K562 (cell line): Measurements from ENCODE around the gene RNH1. TPM values are rescaled to one million over a fixed set of nuclear protein-coding genes. Genes with fewer than 3 reads are reported as not detected.

ENCODE experiments used
- ATF1 ChIP-seq, 2 experiments: fragments of 450-650 bp in 1 of 2; IDR thresholded peaks; 2 replicates each; pipeline ENCODE4 v1.6.1; 2016; ENCODE audit warnings: missing compliant biosample characterization in 1 of 2, missing genetic modification characterization in 1 of 2
- COPS2 ChIP-seq: fragments of 450-650 bp; conservative IDR thresholded peaks from 2 replicates; pipeline ENCODE4 v1.6.1; 2016; ENCODE audit warnings: mild to moderate bottlenecking, moderate library complexity
- CSDE1 ChIP-seq, 2 experiments: fragments of 450-650 bp; IDR thresholded peaks; 2 replicates each; pipeline ENCODE4 v1.6.1; 2016; ENCODE audit warnings: mild to moderate bottlenecking in 1 of 2
- DNMT1 ChIP-seq: fragments of 450-650 bp; IDR thresholded peaks from 2 replicates; pipeline ENCODE4 v1.6.1; 2016; ENCODE audit warnings: antibody characterized with exemption, mild to moderate bottlenecking
- FOXM1 ChIP-seq, 2 experiments: fragments of 450-650 bp in 1 of 2; sonication (generic) in 1 of 2; formaldehyde crosslinking in 1 of 2; IDR thresholded peaks; 2 replicates each; pipeline versions ENCODE4 v1.6.1 to v1.9.0; 2017 to 2022; ENCODE audit warnings: low read depth in 2 of 2, mild to moderate bottlenecking in 2 of 2, missing genetic modification reagents in 1 of 2, moderate library complexity in 1 of 2
- GATA2 ChIP-seq: sonication (generic); formaldehyde crosslinking; IDR thresholded peaks from 2 replicates; pipeline ENCODE4 v1.4.0; 2020; ENCODE audit warnings: mild to moderate bottlenecking, missing genetic modification reagents
- HOXB6 ChIP-seq: fragments of 250-450 bp; sonication (Bioruptor Pico); IDR thresholded peaks from 2 replicates; pipeline ENCODE4 v1.5.1; 2022; ENCODE audit warnings: mild to moderate bottlenecking, borderline replicate concordance
- KAT2B ChIP-seq: IDR thresholded peaks from one replicate; pipeline ENCODE4 v1.6.1; 2012; ENCODE audit warnings: low read depth, mild to moderate bottlenecking, control low read depth, inconsistent platforms, low read length, moderate library complexity
- NFE2 ChIP-seq: IDR thresholded peaks from 2 replicates; pipeline ENCODE4 v1.6.1; 2014; ENCODE audit warnings: antibody characterized with exemption, low read depth
- POLR2AphosphoS2 ChIP-seq: IDR thresholded peaks from 2 replicates; pipeline ENCODE4 v1.6.1; 2012; ENCODE audit warnings: low read length, improper control_type of control experiment
- SAFB2 ChIP-seq: fragments of 200-400 bp; formaldehyde crosslinking; IDR thresholded peaks from 2 replicates; pipeline ENCODE4 v1.6.1; 2018; ENCODE audit warnings: borderline replicate concordance, low read length, low read depth, moderate library complexity; ENCODE audit not compliant: severe bottlenecking
- SIN3A ChIP-seq, 2 experiments: fragments of 150-350 bp in 1 of 2; IDR thresholded peaks; 2 replicates each; pipeline ENCODE4 v1.6.1; 2011 to 2016; ENCODE audit warnings: borderline replicate concordance in 2 of 2, low read depth in 2 of 2, low read length in 2 of 2, mild to moderate bottlenecking in 2 of 2, moderate library complexity in 2 of 2; ENCODE audit not compliant: control insufficient read depth in 1 of 2
- SMARCE1 ChIP-seq: fragments of 450-650 bp; IDR thresholded peaks from 2 replicates; pipeline ENCODE4 v1.7.1; 2016; ENCODE audit warnings: mild to moderate bottlenecking
- SPI1 ChIP-seq: IDR thresholded peaks from 2 replicates; pipeline ENCODE4 v1.6.1; 2011; ENCODE audit warnings: low read depth, low read length, control low read depth, borderline replicate concordance
- ZNF311 ChIP-seq: fragments of 250-450 bp; sonication (Bioruptor Pico); IDR thresholded peaks from 2 replicates; pipeline ENCODE4 v1.4.0; 2020; ENCODE audit warnings: mild to moderate bottlenecking, moderate library complexity
- ZNF57 ChIP-seq: fragments of 450-650 bp; formaldehyde crosslinking; IDR thresholded peaks from 2 replicates; pipeline ENCODE4 v1.4.0; 2020; ENCODE audit warnings: mild to moderate bottlenecking, moderate library complexity
- ZNF695 ChIP-seq: fragments of 450-650 bp; formaldehyde crosslinking; IDR thresholded peaks from 2 replicates; pipeline ENCODE4 v1.4.0; 2020; ENCODE audit warnings: mild to moderate bottlenecking, moderate library complexity
- polyA plus RNA-seq, 8 experiments: library from polyadenylated mRNA; depleted of rRNA in 4 of 8; stranded (reverse) in 5 of 8; unstranded in 3 of 8; fragments of >200 nt; fragmentation: Nextera tagmentation in 2 of 8; fragmentation: Illumina TruSeq in 1 of 8; extraction: Ambion mirVana in 2 of 8; extraction: Trizol in 1 of 8; gene quantifications; 2 replicates each; pipeline versions ENCODE4 v1.2.1 to v1.2.3, GENCODE V29; 2011 to 2014; ENCODE audit warnings: inconsistent platforms in 1 of 8, missing spikeins in 1 of 8
- total RNA-seq, 7 experiments: library from RNA; depleted of rRNA in 6 of 7; stranded (reverse); fragments of >200 nt in 6 of 7; fragmentation: Illumina TruSeq in 2 of 7; extraction: Trizol in 2 of 7; gene quantifications; 2 replicates each; pipeline versions ENCODE4 v1.2.1 to v1.2.3, GENCODE V29; 2011 to 2021; ENCODE audit warnings: low replicate concordance in 1 of 7
- TF ChIP-seq, protein P1 (sequence below): IDR thresholded peaks from 2 replicates; pipeline ENCODE4 v1.6.1; 2011; ENCODE audit warnings: borderline replicate concordance, low read depth, mild to moderate bottlenecking, moderate library complexity, low read length; ENCODE audit not compliant: insufficient read depth, poor library complexity, severe bottlenecking
- TF ChIP-seq, protein P2 (sequence below), 3 experiments: fragments of 200-800 bp in 1 of 3; sonication (Bioruptor generic) in 1 of 3; sonication (generic) in 1 of 3; formaldehyde crosslinking in 1 of 3; IDR thresholded peaks; 2 replicates each; pipeline versions ENCODE4 v1.6.1 to v1.8.0; 2016 to 2022; ENCODE audit warnings: mild to moderate bottlenecking in 2 of 3, missing compliant biosample characterization in 2 of 3, missing genetic modification characterization in 2 of 3, missing genetic modification reagents in 1 of 3
- TF ChIP-seq, protein P3 (sequence below), 2 experiments: fragments of 450-650 bp; IDR thresholded peaks; 2 replicates each; pipeline ENCODE4 v1.6.1; 2018; ENCODE audit warnings: mild to moderate bottlenecking in 2 of 2, low read depth in 1 of 2; ENCODE audit not compliant: partially characterized antibody in 2 of 2

RNH1 gene
- total and polyA plus RNA-seq, 9 of the 15 experiments (the other 6 are each of a cell fraction or from before 2014, with no cell fraction given): 2.5 to 160 (median 44.3) TPM

DNA sequence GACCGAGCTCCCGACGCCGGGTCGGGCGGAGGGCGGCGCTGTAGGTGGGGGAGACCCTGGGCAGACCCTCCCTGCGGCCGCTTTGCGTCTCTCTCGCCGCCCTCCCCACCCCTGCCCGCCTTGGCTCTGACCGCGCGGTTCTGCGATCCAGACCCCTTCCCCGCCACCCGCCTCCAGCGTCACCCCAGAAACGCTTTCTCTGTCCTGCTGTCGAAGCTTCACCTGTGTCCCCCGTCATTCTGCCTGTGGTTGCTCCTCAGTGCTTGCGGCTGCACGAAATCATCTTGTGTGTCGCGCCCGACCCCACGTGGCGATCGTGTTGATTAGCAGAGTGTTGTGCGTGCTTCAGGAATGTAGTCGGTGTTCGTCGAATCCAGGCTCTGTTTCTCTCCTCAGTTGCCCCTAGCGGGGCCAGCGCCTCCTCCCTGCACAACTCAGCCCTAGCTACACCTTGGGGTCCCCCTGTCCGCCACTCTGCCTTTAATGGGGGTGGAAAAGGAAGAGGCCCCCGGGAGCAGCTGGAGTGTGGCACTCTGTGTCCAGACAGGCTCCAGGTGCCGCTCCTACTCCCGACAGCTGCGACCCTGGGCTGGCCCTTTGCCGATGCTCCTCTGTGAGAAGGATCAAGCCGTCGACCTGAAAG lies 56.1 kb downstream of the RNH1 start (continued):
- no peak for TF ChIP-seq KAT2B
- TF ChIP-seq, protein P1, sequence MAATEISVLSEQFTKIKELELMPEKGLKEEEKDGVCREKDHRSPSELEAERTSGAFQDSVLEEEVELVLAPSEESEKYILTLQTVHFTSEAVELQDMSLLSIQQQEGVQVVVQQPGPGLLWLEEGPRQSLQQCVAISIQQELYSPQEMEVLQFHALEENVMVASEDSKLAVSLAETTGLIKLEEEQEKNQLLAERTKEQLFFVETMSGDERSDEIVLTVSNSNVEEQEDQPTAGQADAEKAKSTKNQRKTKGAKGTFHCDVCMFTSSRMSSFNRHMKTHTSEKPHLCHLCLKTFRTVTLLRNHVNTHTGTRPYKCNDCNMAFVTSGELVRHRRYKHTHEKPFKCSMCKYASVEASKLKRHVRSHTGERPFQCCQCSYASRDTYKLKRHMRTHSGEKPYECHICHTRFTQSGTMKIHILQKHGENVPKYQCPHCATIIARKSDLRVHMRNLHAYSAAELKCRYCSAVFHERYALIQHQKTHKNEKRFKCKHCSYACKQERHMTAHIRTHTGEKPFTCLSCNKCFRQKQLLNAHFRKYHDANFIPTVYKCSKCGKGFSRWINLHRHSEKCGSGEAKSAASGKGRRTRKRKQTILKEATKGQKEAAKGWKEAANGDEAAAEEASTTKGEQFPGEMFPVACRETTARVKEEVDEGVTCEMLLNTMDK: peak; percentile 2
- no peak for TF ChIP-seq ZNF695
- peak; percentile 82 for TF ChIP-seq GATA2
- TF ChIP-seq CSDE1 (IDR thresholded peaks at IDR 0.05): no peak
- TF ChIP-seq NFE2: no peak
- no peak for TF ChIP-seq SPI1
- TF ChIP-seq SAFB2: no peak
- TF ChIP-seq DNMT1: no peak
- TF ChIP-seq SMARCE1: no peak
- TF ChIP-seq ZNF311: no peak
- no peak for TF ChIP-seq ZNF57 (CRISPR knock-in tag)
- no peak for TF ChIP-seq ATF1 (CRISPR knock-in tag; IDR thresholded peaks at IDR 0.05)
- TF ChIP-seq ATF1 (tag; IDR thresholded peaks at IDR 0.05): no peak; the same call in 1 of the 2 replicates
- TF ChIP-seq POLR2AphosphoS2: no peak
- TF ChIP-seq COPS2: no peak
- no peak for TF ChIP-seq FOXM1 (IDR thresholded peaks at IDR 0.05; ENCODE audit: low read depth)
- TF ChIP-seq FOXM1 (CRISPR knock-in tag; IDR thresholded peaks at IDR 0.05; ENCODE audit: low read depth): no peak; the same call in 1 of the 2 replicates
- TF ChIP-seq, protein P2, sequence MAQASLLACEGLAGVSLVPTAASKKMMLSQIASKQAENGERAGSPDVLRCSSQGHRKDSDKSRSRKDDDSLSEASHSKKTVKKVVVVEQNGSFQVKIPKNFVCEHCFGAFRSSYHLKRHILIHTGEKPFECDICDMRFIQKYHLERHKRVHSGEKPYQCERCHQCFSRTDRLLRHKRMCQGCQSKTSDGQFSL (CRISPR knock-in tag; IDR thresholded peaks at IDR 0.05): peak; percentile 30; the same call in 1 of the 2 replicates
- TF ChIP-seq, protein P2 (tag; IDR thresholded peaks at IDR 0.05): no peak
- TF ChIP-seq, protein P3, sequence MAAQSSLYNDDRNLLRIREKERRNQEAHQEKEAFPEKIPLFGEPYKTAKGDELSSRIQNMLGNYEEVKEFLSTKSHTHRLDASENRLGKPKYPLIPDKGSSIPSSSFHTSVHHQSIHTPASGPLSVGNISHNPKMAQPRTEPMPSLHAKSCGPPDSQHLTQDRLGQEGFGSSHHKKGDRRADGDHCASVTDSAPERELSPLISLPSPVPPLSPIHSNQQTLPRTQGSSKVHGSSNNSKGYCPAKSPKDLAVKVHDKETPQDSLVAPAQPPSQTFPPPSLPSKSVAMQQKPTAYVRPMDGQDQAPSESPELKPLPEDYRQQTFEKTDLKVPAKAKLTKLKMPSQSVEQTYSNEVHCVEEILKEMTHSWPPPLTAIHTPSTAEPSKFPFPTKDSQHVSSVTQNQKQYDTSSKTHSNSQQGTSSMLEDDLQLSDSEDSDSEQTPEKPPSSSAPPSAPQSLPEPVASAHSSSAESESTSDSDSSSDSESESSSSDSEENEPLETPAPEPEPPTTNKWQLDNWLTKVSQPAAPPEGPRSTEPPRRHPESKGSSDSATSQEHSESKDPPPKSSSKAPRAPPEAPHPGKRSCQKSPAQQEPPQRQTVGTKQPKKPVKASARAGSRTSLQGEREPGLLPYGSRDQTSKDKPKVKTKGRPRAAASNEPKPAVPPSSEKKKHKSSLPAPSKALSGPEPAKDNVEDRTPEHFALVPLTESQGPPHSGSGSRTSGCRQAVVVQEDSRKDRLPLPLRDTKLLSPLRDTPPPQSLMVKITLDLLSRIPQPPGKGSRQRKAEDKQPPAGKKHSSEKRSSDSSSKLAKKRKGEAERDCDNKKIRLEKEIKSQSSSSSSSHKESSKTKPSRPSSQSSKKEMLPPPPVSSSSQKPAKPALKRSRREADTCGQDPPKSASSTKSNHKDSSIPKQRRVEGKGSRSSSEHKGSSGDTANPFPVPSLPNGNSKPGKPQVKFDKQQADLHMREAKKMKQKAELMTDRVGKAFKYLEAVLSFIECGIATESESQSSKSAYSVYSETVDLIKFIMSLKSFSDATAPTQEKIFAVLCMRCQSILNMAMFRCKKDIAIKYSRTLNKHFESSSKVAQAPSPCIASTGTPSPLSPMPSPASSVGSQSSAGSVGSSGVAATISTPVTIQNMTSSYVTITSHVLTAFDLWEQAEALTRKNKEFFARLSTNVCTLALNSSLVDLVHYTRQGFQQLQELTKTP (IDR thresholded peaks at IDR 0.05; ENCODE audit: low read depth in 1 of 2, partially characterized antibody in 2 of 2): no peak
- no peak for TF ChIP-seq HOXB6 (CRISPR knock-in tag)
- TF ChIP-seq SIN3A (IDR thresholded peaks at IDR 0.05; ENCODE audit: borderline replicate concordance in 2 of 2, control insufficient read depth in 1 of 2, low read depth in 2 of 2, low read length in 2 of 2): peak in 1 of 2 experiments; percentile 24; a peak in 1 of 4 replicates
